ENCODE results near the gene ZNF584.
"Not testable (repeated sequence)": the region's sequence is repeated elsewhere in the genome, so short reads cannot be mapped to it uniquely, and the experiment has no call there.

Gene ZNF584

GRCh38 chr19:58434217-58434616, 25.8 kb downstream of the ZNF584 start:
- Histone ChIP-seq H3K4me1 (ENCODE audit: insufficient read depth, low read length, poor library complexity, severe bottlenecking) (no peaks in the 10 kb centered on the region), H3K9ac (ENCODE audit: low read depth, low read length, poor library complexity, severe bottlenecking) (no peak overlapping the region), H3K9me3 (ENCODE audit: insufficient read depth, low read depth, low read length) (peaks cover 25% of the 10 kb centered on the region; the same call in 1 of the 2 replicates), H2AFZ (ENCODE audit: low read length) (no peak overlapping the region), H3K9me2 (replicated peaks; ENCODE audit: low read depth, low read length) (no peaks in the 10 kb centered on the region), H3K4me3 (ENCODE audit: low read length, poor library complexity, severe bottlenecking) (no peak overlapping the region), H3K27me3 (ENCODE audit: insufficient read depth, low read length, poor library complexity, severe bottlenecking) (no peaks in the 10 kb centered on the region), H3F3A (ENCODE audit: low read depth) (no peaks in the 10 kb centered on the region), H4K20me1 (ENCODE audit: insufficient read depth, low read length, poor library complexity, severe bottlenecking) (no peaks in the 10 kb centered on the region), H3K36me3 (ENCODE audit: insufficient read depth, low read length) (no peaks in the 10 kb centered on the region), H3K79me2 (ENCODE audit: insufficient read depth, low read length) (no peaks in the 10 kb centered on the region), H3K4me2 (ENCODE audit: low read depth, low read length, poor library complexity, severe bottlenecking) (no peak overlapping the region)
- TF ChIP-seq CTCF (conservative IDR thresholded peaks at IDR 0.05; ENCODE audit: low read length) (no peak), EZH2phosphoT487 (IDR thresholded peaks at IDR 0.05; ENCODE audit: borderline replicate concordance) (no peak)

GRCh38 chr19:58439576-58440554, 31.4 kb downstream of the ZNF584 start, which contains the start of gene ZNF132:
TSS of gene ZNF132 (minus strand) at chr19:58440153. CDS start at chr19:58439821, 332 bp downstream.
- no peaks in the 10 kb centered on the region for H4K20me1 ChIP-seq (ENCODE audit: insufficient read depth, low read length, poor library complexity, severe bottlenecking)
- H3K9me3 ChIP-seq (ENCODE audit: insufficient read depth, low read depth, low read length), result peaks cover 10% of the 10 kb centered on the region; the same call in 1 of the 2 replicates
- H3K9ac ChIP-seq (ENCODE audit: low read depth, low read length, poor library complexity, severe bottlenecking), result no peak within 1 kb of the TSS
- no peaks in the 10 kb centered on the region for H3K27me3 ChIP-seq (ENCODE audit: insufficient read depth, low read length, poor library complexity, severe bottlenecking)
- TF ChIP-seq CTCF (conservative IDR thresholded peaks at IDR 0.05; ENCODE audit: low read length) (no peak), EZH2phosphoT487 (IDR thresholded peaks at IDR 0.05; ENCODE audit: borderline replicate concordance) (no peak)
- no peak within 1 kb of the TSS for H3K4me3 ChIP-seq (ENCODE audit: low read length, poor library complexity, severe bottlenecking)
- H3K9me2 ChIP-seq (replicated peaks; ENCODE audit: low read depth, low read length), result no peaks in the 10 kb centered on the region
- H3K4me2 ChIP-seq (ENCODE audit: low read depth, low read length, poor library complexity, severe bottlenecking), result no peak within 1 kb of the TSS
- H2AFZ ChIP-seq (ENCODE audit: low read length), result no peak within 1 kb of the TSS
- no peaks in the 10 kb centered on the region for H3F3A ChIP-seq (ENCODE audit: low read depth)
- no peaks in the 10 kb centered on the region for H3K79me2 ChIP-seq (ENCODE audit: insufficient read depth, low read length)
- H3K4me1 ChIP-seq (ENCODE audit: insufficient read depth, low read length, poor library complexity, severe bottlenecking), result no peaks in the 10 kb centered on the region
- H3K36me3 ChIP-seq (ENCODE audit: insufficient read depth, low read length), result no peaks in the 10 kb centered on the region

- Histone ChIP-seq H3K27me3 (ENCODE audit: insufficient read depth, low read length, poor library complexity, severe bottlenecking) (no peaks in the 10 kb centered on the region), H3K9me3 (ENCODE audit: insufficient read depth, low read depth, low read length) (peaks cover 8% of the 10 kb centered on the region; the same call in 1 of the 2 replicates), H3K9me2 (replicated peaks; ENCODE audit: low read depth, low read length) (no peaks in the 10 kb centered on the region), H3K9ac (ENCODE audit: low read depth, low read length, poor library complexity, severe bottlenecking) (no peak overlapping the region), H3K4me3 (ENCODE audit: low read length, poor library complexity, severe bottlenecking) (no peak overlapping the region), H4K20me1 (ENCODE audit: insufficient read depth, low read length, poor library complexity, severe bottlenecking) (no peaks in the 10 kb centered on the region), H3F3A (ENCODE audit: low read depth) (no peaks in the 10 kb centered on the region), H2AFZ (ENCODE audit: low read length) (no peak overlapping the region), H3K36me3 (ENCODE audit: insufficient read depth, low read length) (no peaks in the 10 kb centered on the region), H3K4me1 (ENCODE audit: insufficient read depth, low read length, poor library complexity, severe bottlenecking) (no peaks in the 10 kb centered on the region), H3K79me2 (ENCODE audit: insufficient read depth, low read length) (no peaks in the 10 kb centered on the region), H3K4me2 (ENCODE audit: low read depth, low read length, poor library complexity, severe bottlenecking) (no peak overlapping the region)
- TF ChIP-seq CTCF (conservative IDR thresholded peaks at IDR 0.05; ENCODE audit: low read length), result no peak
- no peak for TF ChIP-seq EZH2phosphoT487 (IDR thresholded peaks at IDR 0.05; ENCODE audit: borderline replicate concordance)
Observed at GRCh38 chr19:58440556-58440955, 32.1 kb downstream of the ZNF584 start.

- not testable (repeated sequence) for H3K4me3 ChIP-seq (ENCODE audit: low read length, poor library complexity, severe bottlenecking); H3F3A ChIP-seq (ENCODE audit: low read depth); H3K79me2 ChIP-seq (ENCODE audit: insufficient read depth, low read length); H3K4me2 ChIP-seq (ENCODE audit: low read depth, low read length, poor library complexity, severe bottlenecking); H3K4me1 ChIP-seq (ENCODE audit: insufficient read depth, low read length, poor library complexity, severe bottlenecking); H3K36me3 ChIP-seq (ENCODE audit: insufficient read depth, low read length); H3K9me3 ChIP-seq (ENCODE audit: insufficient read depth, low read depth, low read length); H2AFZ ChIP-seq (ENCODE audit: low read length); H4K20me1 ChIP-seq (ENCODE audit: insufficient read depth, low read length, poor library complexity, severe bottlenecking); H3K9me2 ChIP-seq (replicated peaks; ENCODE audit: low read depth, low read length); H3K9ac ChIP-seq (ENCODE audit: low read depth, low read length, poor library complexity, severe bottlenecking); H3K27me3 ChIP-seq (ENCODE audit: insufficient read depth, low read length, poor library complexity, severe bottlenecking)
Observed at GRCh38 chr19:58442986-58443385, 34.5 kb downstream of the ZNF584 start.

- not testable (repeated sequence) for H3F3A ChIP-seq (ENCODE audit: low read depth); H2AFZ ChIP-seq (ENCODE audit: low read length); H3K9me3 ChIP-seq (ENCODE audit: insufficient read depth, low read depth, low read length); H3K4me3 ChIP-seq (ENCODE audit: low read length, poor library complexity, severe bottlenecking); H3K9me2 ChIP-seq (replicated peaks; ENCODE audit: low read depth, low read length); H4K20me1 ChIP-seq (ENCODE audit: insufficient read depth, low read length, poor library complexity, severe bottlenecking); H3K36me3 ChIP-seq (ENCODE audit: insufficient read depth, low read length); H3K27me3 ChIP-seq (ENCODE audit: insufficient read depth, low read length, poor library complexity, severe bottlenecking); H3K79me2 ChIP-seq (ENCODE audit: insufficient read depth, low read length); H3K9ac ChIP-seq (ENCODE audit: low read depth, low read length, poor library complexity, severe bottlenecking); H3K4me2 ChIP-seq (ENCODE audit: low read depth, low read length, poor library complexity, severe bottlenecking)
- peaks cover 14% of the 10 kb centered on the region for H3K4me1 ChIP-seq (ENCODE audit: insufficient read depth, low read length, poor library complexity, severe bottlenecking)
Observed at GRCh38 chr19:58448860-58449259, 40.4 kb downstream of the ZNF584 start.

Data from Loucy (cell line).